ENCODE results near the gene TPCN2. TPM values are rescaled to one million over a fixed set of nuclear protein-coding genes. Genes with fewer than 3 reads are reported as not detected.

TPCN2 gene
- total and polyA plus RNA-seq, 2 of the 4 experiments (the other 2 are of a cell fraction): 3.4 to 8.0 TPM

DNA sequence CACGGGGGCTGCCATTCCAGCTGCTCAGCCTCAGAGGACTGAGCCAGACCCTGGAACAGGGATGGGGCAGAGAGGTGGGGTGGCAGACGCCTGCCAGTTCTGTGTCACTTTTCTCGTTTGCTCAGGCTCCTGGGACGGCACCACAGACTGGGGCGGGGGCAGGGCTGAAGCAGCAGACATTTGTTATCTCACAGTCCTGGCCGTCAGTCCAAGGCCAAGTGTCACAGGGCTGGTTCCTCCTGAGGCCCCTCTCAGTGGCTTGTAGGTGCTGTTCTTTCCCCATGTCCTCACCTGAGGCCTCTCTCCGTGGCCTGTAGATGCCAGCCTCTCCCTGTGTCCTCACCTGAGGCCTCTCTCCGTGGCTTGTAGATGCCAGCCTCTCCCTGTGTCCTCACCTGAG lies 24.7 kb downstream of the TPCN2 start:
- Histone ChIP-seq H3K36me3 (ENCODE audit: control insufficient read depth, insufficient read depth, low read length) (peaks cover 25% of the 10 kb centered on the region), H3K9ac (ENCODE audit: low read depth, low read length) (no peak overlapping the region), H3K23ac (ENCODE audit: low read depth, low read length) (no peak overlapping the region; the same call in 1 of the 2 replicates), H2AK5ac (ENCODE audit: low read depth, low read length) (no peak overlapping the region; the same call in 1 of the 2 replicates), H3K27ac (ENCODE audit: insufficient read depth, low read length) (no peak overlapping the region), H2AK9ac (replicated peaks; ENCODE audit: low read depth, low read length, poor library complexity) (no peak overlapping the region), H2BK20ac (ENCODE audit: low read depth, low read length) (no peak overlapping the region), H4K20me1 (ENCODE audit: insufficient read depth, low read length) (peaks cover 7% of the 10 kb centered on the region; the same call in 1 of the 2 replicates), H3K14ac (replicated peaks; ENCODE audit: low read depth, low read length) (no peak overlapping the region), H2BK120ac (ENCODE audit: low read depth, low read length) (no peak overlapping the region; the same call in 1 of the 2 replicates), H4K5ac (ENCODE audit: low read depth, low read length) (no peak overlapping the region), H3K4ac (ENCODE audit: low read depth, low read length) (no peak overlapping the region), H2AFZ (replicated peaks; ENCODE audit: low read length, poor library complexity) (no peak overlapping the region), H3K9me3 (ENCODE audit: control insufficient read depth, insufficient read depth, low read length) (no peaks in the 10 kb centered on the region), H3K4me1 (ENCODE audit: control insufficient read depth, insufficient read depth, low read length) (peaks cover 13% of the 10 kb centered on the region), H3K9me1 (ENCODE audit: insufficient read depth, low read length) (peaks cover 17% of the 10 kb centered on the region), H3K56ac (ENCODE audit: extremely low read depth, insufficient read depth, low read length) (no peak overlapping the region), H3K4me2 (ENCODE audit: low read depth, low read length) (no peak overlapping the region), H4K8ac (ENCODE audit: low read depth in 2 of 2, low read length in 2 of 2) (no peak overlapping the region), H3K79me1 (ENCODE audit: low read depth in 1 of 2, low read length in 2 of 2) (peaks cover 0 to 14% of the 10 kb centered on the region in 2 experiments; a peak in 1 of 4 replicates), H3K27me3 (ENCODE audit: control insufficient read depth, insufficient read depth, low read length) (no peaks in the 10 kb centered on the region), H2BK15ac (ENCODE audit: low read depth, low read length) (no peak overlapping the region), H3K4me3 (ENCODE audit: insufficient read depth, low read depth, low read length) (no peak overlapping the region), H2BK5ac (ENCODE audit: low read depth, low read length, poor library complexity, severe bottlenecking) (no peak overlapping the region), H4K91ac (ENCODE audit: insufficient read depth, low read depth, low read length) (no peak overlapping the region), H3K18ac (ENCODE audit: low read depth, low read length) (no peak overlapping the region)
- intact Hi-C loops (cut with micrococcal nuclease) (no loop called here), dilution Hi-C loops (cut with HindIII; ENCODE audit: low sequenced_read_pairs, unreplicated experiment) (no loop called here), in situ Hi-C loops (cut with MboI; ENCODE audit: low sequenced_read_pairs) (no loop called here)
- BruUV-seq (replicated peaks): no TSS peak
- 91% methylated on average over 5 of the region's 8 CpGs; no CpG with 5 or more reads in 1 of the 2 experiments for WGBS, 2 experiments (ENCODE audit: extremely low coverage in 2 of 2, insufficient read length in 1 of 2)
- DNase-seq (no peak), ATAC-seq (ENCODE audit: low read depth) (no peak)
- ChIA-PET CTCF (no interaction called here), POLR2A (ENCODE audit: unreplicated experiment) (no interaction called here)
- TF ChIP-seq MXI1 (IDR thresholded peaks at IDR 0.05; ENCODE audit: borderline replicate concordance, low read depth, low read length) (no peak), CHD1 (IDR thresholded peaks at IDR 0.05; ENCODE audit: low read depth, low read length) (no peak), RFX5 (IDR thresholded peaks at IDR 0.05; ENCODE audit: low read depth, low read length) (no peak), MAFK (IDR thresholded peaks at IDR 0.05; ENCODE audit: low read depth, low read length) (no peak), NFE2L2 (IDR thresholded peaks at IDR 0.05; ENCODE audit: low read depth, low read length) (no peak), RAD21 (IDR thresholded peaks at IDR 0.05; ENCODE audit: low read length) (no peak), SMC3 (IDR thresholded peaks at IDR 0.05; ENCODE audit: low read depth, low read length) (no peak), RCOR1 (IDR thresholded peaks at IDR 0.05; ENCODE audit: insufficient replicate concordance, low read length) (no peak), BHLHE40 (IDR thresholded peaks at IDR 0.05; ENCODE audit: low read depth, low read length) (no peak), POLR2A (IDR thresholded peaks at IDR 0.05; ENCODE audit: low read depth, low read length) (no peak), CEBPB (IDR thresholded peaks at IDR 0.05; ENCODE audit: low read depth, low read length) (no peak), MAZ (IDR thresholded peaks at IDR 0.05; ENCODE audit: borderline replicate concordance, low read depth, low read length) (no peak), FOS (IDR thresholded peaks at IDR 0.05; ENCODE audit: low read depth, low read length) (no peak)
- TF ChIP-seq, protein P1, sequence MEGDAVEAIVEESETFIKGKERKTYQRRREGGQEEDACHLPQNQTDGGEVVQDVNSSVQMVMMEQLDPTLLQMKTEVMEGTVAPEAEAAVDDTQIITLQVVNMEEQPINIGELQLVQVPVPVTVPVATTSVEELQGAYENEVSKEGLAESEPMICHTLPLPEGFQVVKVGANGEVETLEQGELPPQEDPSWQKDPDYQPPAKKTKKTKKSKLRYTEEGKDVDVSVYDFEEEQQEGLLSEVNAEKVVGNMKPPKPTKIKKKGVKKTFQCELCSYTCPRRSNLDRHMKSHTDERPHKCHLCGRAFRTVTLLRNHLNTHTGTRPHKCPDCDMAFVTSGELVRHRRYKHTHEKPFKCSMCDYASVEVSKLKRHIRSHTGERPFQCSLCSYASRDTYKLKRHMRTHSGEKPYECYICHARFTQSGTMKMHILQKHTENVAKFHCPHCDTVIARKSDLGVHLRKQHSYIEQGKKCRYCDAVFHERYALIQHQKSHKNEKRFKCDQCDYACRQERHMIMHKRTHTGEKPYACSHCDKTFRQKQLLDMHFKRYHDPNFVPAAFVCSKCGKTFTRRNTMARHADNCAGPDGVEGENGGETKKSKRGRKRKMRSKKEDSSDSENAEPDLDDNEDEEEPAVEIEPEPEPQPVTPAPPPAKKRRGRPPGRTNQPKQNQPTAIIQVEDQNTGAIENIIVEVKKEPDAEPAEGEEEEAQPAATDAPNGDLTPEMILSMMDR (conservative IDR thresholded peaks at IDR 0.05; ENCODE audit: low read depth, low read length): no peak
- TF ChIP-seq, protein P2, sequence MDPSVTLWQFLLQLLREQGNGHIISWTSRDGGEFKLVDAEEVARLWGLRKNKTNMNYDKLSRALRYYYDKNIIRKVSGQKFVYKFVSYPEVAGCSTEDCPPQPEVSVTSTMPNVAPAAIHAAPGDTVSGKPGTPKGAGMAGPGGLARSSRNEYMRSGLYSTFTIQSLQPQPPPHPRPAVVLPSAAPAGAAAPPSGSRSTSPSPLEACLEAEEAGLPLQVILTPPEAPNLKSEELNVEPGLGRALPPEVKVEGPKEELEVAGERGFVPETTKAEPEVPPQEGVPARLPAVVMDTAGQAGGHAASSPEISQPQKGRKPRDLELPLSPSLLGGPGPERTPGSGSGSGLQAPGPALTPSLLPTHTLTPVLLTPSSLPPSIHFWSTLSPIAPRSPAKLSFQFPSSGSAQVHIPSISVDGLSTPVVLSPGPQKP (IDR thresholded peaks at IDR 0.05; ENCODE audit: borderline replicate concordance, low read depth, low read length): no peak
- TF ChIP-seq, protein P3, sequence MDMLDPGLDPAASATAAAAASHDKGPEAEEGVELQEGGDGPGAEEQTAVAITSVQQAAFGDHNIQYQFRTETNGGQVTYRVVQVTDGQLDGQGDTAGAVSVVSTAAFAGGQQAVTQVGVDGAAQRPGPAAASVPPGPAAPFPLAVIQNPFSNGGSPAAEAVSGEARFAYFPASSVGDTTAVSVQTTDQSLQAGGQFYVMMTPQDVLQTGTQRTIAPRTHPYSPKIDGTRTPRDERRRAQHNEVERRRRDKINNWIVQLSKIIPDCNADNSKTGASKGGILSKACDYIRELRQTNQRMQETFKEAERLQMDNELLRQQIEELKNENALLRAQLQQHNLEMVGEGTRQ (IDR thresholded peaks at IDR 0.05; ENCODE audit: low read depth, low read length): no peak

Measured in IMR-90 (cell line).